Kidney (tissue), 14 donors: ENCODE results near the gene GLCE. TPM values are rescaled to one million over a fixed set of nuclear protein-coding genes. Genes with fewer than 3 reads are reported as not detected.

Experiments used
- DNase-seq, 5 donors: peaks; one replicate each; pipeline ENCODE4 v3.0.0-alpha.2; 2013 to 2020
- FAIRE-seq: peaks from 2 replicates; lab custom pipeline; 2012; peaks lifted over from hg19 to GRCh38; lab: Jason Lieb, UNC
- H3K27ac ChIP-seq, 2 donors: one replicate each; pipeline ENCODE4 v1.7.0; 2013; ENCODE audit warnings: low read depth in 2 of 2, low read length in 2 of 2, inconsistent platforms in 1 of 2
- H3K27me3 ChIP-seq: one replicate; pipeline ENCODE4 v1.7.1; 2013; ENCODE audit warnings: low read length, inconsistent platforms; ENCODE audit not compliant: control insufficient read depth, insufficient read depth
- H3K36me3 ChIP-seq, 3 donors: one replicate each; pipeline versions ENCODE4 v1.7.0 to v1.7.1; 2013; ENCODE audit warnings: low read length in 3 of 3, control low read depth in 1 of 3, inconsistent platforms in 1 of 3; ENCODE audit not compliant: insufficient read depth in 3 of 3, control insufficient read depth in 2 of 3
- H3K4me1 ChIP-seq, 3 donors: one replicate each; pipeline versions ENCODE4 v1.7.0 to v1.7.1; 2013; ENCODE audit warnings: low read length in 3 of 3, inconsistent platforms in 1 of 3, low read depth in 1 of 3; ENCODE audit not compliant: control insufficient read depth in 2 of 3, insufficient read depth in 2 of 3
- H3K4me3 ChIP-seq, 3 donors: one replicate each; pipeline versions ENCODE4 v1.7.0 to v1.8.1; 2013; ENCODE audit warnings: low read length in 3 of 3, control low read depth in 1 of 3, inconsistent platforms in 1 of 3
- H3K9ac ChIP-seq, 3 donors: one replicate each; pipeline versions ENCODE4 v1.7.0 to v1.7.1; 2013; ENCODE audit warnings: low read length in 3 of 3, control low read depth in 1 of 3, inconsistent platforms in 1 of 3
- H3K9me3 ChIP-seq, 3 donors: one replicate each; pipeline versions ENCODE4 v1.7.0 to v1.7.1; 2013; ENCODE audit warnings: low read length in 3 of 3, control low read depth in 1 of 3, inconsistent platforms in 1 of 3; ENCODE audit not compliant: control insufficient read depth in 2 of 3, insufficient read depth in 1 of 3
- intact Hi-C: fragments of 100-400 bp; cut with DNase I; formaldehyde crosslinking; loops from one replicate; pipeline ENCODE4 v1.11.1; 2022
- polyA plus RNA-seq: library from polyadenylated mRNA; stranded (reverse); fragments of 350-450 nt; fragmentation: Illumina TruSeq; extraction: RNeasy Lipid Tissue Mini Kit (QIAGEN cat#74804); gene quantifications from one replicate; pipeline ENCODE4 v1.2.3, GENCODE V29; 2014; ENCODE audit warnings: low read depth, low replicate concordance; ENCODE audit not compliant: insufficient read depth
- total RNA-seq: library from RNA; stranded (reverse); fragmentation: NEBNext Ultra II Directional; extraction: Animal tissue kit (Norgen Biotek cat#: 25700); gene quantifications from one replicate; pipeline ENCODE4 v1.2.1, GENCODE V29; 2021
- TF ChIP-seq, protein P1 (sequence below): IDR thresholded peaks from 3 replicates; pipeline ENCODE4 v1.5.1; 2012; ENCODE audit warnings: mild to moderate bottlenecking, moderate library complexity, borderline replicate concordance; ENCODE audit not compliant: insufficient read depth; ENCODE audit errors: extremely low read depth
- donor health status: control.
- donor health status: control.
- donor health status: control.
- donor health status: control.
- donor health status: control.
- donor health status: DM: yes; HTN: yes; CAD: no.
- donor health status: Normal renal cell carcinoma (clear cell type).

GLCE gene
- total and polyA plus RNA-seq, 2 donors from 2014 or later, result 14.9 to 18.0 TPM

- no peaks in the 10 kb centered on the region for H3K27me3 ChIP-seq
- no peak for FAIRE-seq
- H3K9ac ChIP-seq, result peak overlapping the region in 2 of 3 donors; percentile 26 to 94
- no peaks in the 10 kb centered on the region for H3K9me3 ChIP-seq
- peak overlapping the region; percentile 17 to 87 (median 67) for H3K4me3 ChIP-seq
- intact Hi-C loops, result no loop called here
- peak overlapping the region; percentile 91 to 94 for H3K27ac ChIP-seq
- TF ChIP-seq, protein P1, sequence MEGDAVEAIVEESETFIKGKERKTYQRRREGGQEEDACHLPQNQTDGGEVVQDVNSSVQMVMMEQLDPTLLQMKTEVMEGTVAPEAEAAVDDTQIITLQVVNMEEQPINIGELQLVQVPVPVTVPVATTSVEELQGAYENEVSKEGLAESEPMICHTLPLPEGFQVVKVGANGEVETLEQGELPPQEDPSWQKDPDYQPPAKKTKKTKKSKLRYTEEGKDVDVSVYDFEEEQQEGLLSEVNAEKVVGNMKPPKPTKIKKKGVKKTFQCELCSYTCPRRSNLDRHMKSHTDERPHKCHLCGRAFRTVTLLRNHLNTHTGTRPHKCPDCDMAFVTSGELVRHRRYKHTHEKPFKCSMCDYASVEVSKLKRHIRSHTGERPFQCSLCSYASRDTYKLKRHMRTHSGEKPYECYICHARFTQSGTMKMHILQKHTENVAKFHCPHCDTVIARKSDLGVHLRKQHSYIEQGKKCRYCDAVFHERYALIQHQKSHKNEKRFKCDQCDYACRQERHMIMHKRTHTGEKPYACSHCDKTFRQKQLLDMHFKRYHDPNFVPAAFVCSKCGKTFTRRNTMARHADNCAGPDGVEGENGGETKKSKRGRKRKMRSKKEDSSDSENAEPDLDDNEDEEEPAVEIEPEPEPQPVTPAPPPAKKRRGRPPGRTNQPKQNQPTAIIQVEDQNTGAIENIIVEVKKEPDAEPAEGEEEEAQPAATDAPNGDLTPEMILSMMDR, result no peak
- H3K4me1 ChIP-seq, result peaks cover 0 to 27% (median 6%) of the 10 kb centered on the region in 3 donors
- no peak for DNase-seq
- no peaks in the 10 kb centered on the region for H3K36me3 ChIP-seq
Measured at GRCh38 chr15:69297642-69298353, 137.4 kb downstream of the GLCE start.

DNA sequence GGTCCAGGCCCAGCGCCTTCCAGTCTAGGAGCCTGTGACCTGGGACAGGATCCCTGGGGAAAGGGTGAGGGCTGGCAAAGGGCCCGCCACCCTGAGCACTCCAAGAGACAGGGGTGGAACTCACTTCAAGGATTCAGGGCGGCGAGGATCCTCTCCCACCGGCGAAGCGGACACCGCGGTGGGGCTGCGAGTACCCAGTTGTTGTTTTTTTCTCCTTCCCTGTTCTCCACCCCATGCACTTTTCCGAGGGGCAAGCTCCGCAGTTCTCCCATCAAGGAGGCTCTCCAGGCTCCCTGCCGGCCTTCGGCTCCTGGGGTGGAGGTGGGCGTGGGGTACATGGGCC, 137.9 kb downstream of the GLCE start:
- Histone ChIP-seq H3K27ac (peak overlapping the region; percentile 91 to 94), H3K36me3 (no peaks in the 10 kb centered on the region), H3K4me3 (peak overlapping the region; percentile 1 to 87 (median 67)), H3K27me3 (no peaks in the 10 kb centered on the region), H3K4me1 (peaks cover 0 to 31% (median 9%) of the 10 kb centered on the region in 3 donors), H3K9ac (peak overlapping the region in 2 of 3 donors; percentile 26 to 94), H3K9me3 (no peaks in the 10 kb centered on the region)
- intact Hi-C loops, result no loop called here
- FAIRE-seq (no peak), DNase-seq (no peak)
- TF ChIP-seq, protein P1, result no peak

GRCh38 chr15:69298697-69299441, 138.4 kb downstream of the GLCE start, which contains the start of gene PAQR5:
PAQR5 (plus strand) TSS chr15:69298912; CDS start chr15:69360081, 61,169 bp downstream.
- TF ChIP-seq, protein P1, result no peak
- no peak for FAIRE-seq
- Histone ChIP-seq H3K27ac (peak within 1 kb of the TSS; percentile 91 to 94), H3K4me3 (peak within 1 kb of the TSS; percentile 17 to 87 (median 67)), H3K27me3 (no peaks in the 10 kb centered on the region), H3K4me1 (peaks cover 0 to 34% (median 14%) of the 10 kb centered on the region in 3 donors), H3K36me3 (no peaks in the 10 kb centered on the region), H3K9me3 (no peaks in the 10 kb centered on the region), H3K9ac (peak within 1 kb of the TSS; percentile 10 to 94 (median 63))
- intact Hi-C loops, result no loop called here
- DNase-seq, result peak in 4 of 5 donors; percentile 68 to 84 (median 74)
